Measurements from ENCODE around the gene CKS2. TPM values are rescaled to one million over a fixed set of nuclear protein-coding genes. Genes with fewer than 3 reads are reported as not detected.
"Not testable (repeated sequence)": the region's sequence is repeated elsewhere in the genome, so short reads cannot be mapped to it uniquely, and the experiment has no call there.

Gene CKS2
- polyA plus RNA-seq, 3 donors, result 95.2 to 105 (median 104) TPM

DNA sequence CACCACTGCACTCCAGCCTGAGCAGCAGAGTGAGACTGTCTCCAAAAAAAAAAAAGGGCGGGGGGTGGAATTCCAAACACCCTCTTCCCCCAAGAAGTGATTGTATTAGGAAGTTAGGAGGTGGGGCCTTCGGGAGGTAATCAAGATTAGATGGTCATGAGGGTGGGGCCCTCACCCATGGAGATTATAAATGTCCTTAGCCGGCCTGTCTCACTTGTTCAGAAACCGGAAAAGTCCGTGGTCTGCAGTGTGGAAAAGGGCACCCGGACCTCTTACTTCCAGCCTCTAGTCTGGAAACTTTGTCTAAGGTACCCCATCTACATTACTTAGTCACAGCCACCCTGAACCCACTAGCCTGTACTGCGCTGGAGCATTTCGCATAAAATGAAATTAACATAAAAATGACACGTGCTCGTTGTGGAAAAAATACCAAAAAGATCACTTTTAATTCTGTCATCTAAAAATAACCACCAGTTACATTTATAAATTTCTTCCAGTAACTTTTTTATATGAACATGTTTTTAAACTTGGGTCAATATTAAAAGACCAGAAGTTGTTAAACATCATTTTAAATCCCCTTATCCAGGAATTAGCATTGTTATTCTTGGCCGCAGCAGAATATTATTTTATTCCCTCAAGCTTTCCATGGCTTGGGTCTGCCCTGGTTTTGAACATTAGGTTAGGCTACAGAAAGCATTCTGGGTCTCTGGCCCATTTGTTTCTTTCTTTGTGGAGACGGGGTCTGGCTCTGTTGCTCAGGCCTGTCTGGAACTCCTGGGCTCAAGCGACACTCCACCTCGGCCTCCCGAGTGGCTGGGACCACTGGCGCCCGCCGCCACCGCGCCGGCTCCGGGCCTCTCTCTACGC, 1.2 kb upstream of the CKS2 start:
- DNase-seq (ENCODE audit: low read depth in 3 of 3, low spot score in 2 of 3), result no peak

- no peak for DNase-seq (ENCODE audit: low read depth in 3 of 3, low spot score in 2 of 3)
These were observed 589 bp downstream of the CKS2 start for GRCh38 chr9:89311346-89312221.

GRCh38 chr9:89312222-89312571, 1.2 kb downstream of the CKS2 start:
- no peak for DNase-seq (ENCODE audit: low read depth in 3 of 3, low spot score in 2 of 3)

- DNase-seq (ENCODE audit: low read depth in 3 of 3, low spot score in 2 of 3), result no peak
These were observed 2.8 kb downstream of the CKS2 start for GRCh38 chr9:89313842-89314241.

GRCh38 chr9:89314955-89315354, 4.0 kb downstream of the CKS2 start:
- DNase-seq (ENCODE audit: low read depth in 3 of 3, low spot score in 2 of 3), result no peak

DNA sequence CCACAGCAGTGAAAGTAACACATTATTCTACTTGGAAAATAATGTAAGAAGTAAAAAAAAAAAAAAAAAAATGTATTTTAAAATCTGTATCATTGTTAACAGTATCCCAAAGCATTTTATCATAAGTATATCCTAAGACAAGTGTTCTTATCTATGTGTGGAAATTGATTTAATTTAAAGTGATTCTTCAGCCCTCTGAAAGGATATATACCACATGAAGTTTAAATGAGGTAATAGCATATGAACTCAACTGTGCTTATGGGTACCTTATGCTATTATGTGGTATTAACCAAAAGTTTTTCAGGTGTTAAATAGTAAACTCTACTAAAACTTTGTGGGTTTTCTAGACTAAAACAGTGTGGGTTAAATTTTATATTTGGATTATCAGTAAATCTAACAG, 4.5 kb downstream of the CKS2 start:
- DNase-seq (ENCODE audit: low read depth in 3 of 3, low spot score in 2 of 3), result no peak

- DNase-seq (ENCODE audit: low read depth in 3 of 3, low spot score in 2 of 3), result no peak
These were observed 6.3 kb downstream of the CKS2 start for GRCh38 chr9:89317282-89317681.

DNA sequence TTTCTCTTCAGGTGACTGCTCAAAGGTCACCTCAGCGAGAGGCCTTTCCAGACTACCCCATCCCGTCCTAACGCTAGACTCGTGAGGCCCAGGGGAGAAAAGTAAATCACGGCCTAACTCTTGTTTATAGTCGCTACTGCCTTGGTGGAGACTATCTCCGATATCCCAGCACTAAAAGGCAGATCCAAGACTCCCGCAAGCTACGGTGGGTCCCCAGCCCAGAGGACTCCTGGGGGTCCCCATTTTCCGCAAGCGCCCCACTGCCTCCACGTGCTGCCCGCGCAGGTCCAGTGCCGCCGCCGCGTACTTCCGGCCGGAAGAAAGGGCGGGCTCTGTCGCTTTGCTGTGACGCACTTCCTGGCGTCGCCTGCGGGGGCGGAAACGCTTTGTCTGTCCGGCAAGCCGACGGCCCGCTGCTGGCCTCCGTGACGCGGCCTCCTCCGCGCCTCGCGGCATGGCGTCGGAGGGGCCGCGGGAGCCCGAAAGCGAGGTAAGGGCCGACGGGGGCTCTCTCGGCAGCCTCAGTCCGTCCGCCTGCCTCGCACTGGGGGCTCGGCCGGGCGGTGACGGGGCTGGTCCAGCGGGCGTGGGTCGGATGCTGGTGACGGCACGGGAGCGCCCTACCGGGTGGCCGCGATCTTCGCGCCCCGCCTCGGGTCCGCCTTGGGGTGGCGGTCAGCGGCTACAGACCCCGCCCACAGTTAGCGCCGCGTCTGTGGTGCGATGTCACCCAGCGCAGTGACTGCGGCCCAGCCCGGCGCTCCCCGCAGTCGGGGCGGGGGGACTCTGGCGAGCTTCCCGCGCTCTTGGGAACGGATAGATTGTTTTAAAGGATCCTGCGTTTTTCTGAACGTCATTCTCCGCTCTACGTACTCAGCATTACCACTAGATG, 7.4 kb downstream of the CKS2 start, which contains the start of gene SECISBP2:
Gene SECISBP2, plus strand, starts transcription at position 378 of the 892 bp plus-strand sequence. Its CDS starts 77 bp downstream, at position 455.
- DNase-seq (ENCODE audit: low read depth in 3 of 3, low spot score in 2 of 3), result peak; percentile 89 to 94 (median 90)

- no peak for DNase-seq (ENCODE audit: low read depth in 3 of 3, low spot score in 2 of 3)
These were observed 8.3 kb downstream of the CKS2 start for GRCh38 chr9:89319015-89319905.

- DNase-seq (ENCODE audit: low read depth in 3 of 3, low spot score in 2 of 3), result no peak
These were observed 12.4 kb downstream of the CKS2 start for GRCh38 chr9:89323390-89323789.

- no peak for DNase-seq (ENCODE audit: low read depth in 3 of 3, low spot score in 2 of 3)
These were observed 14.7 kb downstream of the CKS2 start for GRCh38 chr9:89325733-89326132.

DNA sequence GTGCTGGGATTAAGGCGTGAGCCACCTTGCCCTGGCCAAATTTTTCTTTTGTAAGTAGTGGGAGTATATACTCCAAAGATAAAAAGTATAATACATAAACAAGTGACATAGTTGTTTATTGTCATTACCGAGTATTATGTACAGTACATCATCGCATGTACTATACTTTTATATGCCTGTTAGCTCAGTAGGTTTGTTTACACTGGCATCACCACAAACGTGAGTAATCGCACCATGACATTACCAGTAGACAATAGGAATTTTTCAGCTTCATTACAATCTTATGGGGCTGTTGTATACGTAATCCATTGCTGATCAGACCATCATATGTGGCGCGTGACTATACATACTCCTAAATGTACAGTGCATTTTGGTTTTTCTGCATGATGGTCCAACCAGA, 17.1 kb downstream of the CKS2 start:
- no peak for DNase-seq (ENCODE audit: low read depth in 3 of 3, low spot score in 2 of 3)

GRCh38 chr9:89329917-89330316, 18.9 kb downstream of the CKS2 start:
- no peak for DNase-seq (ENCODE audit: low read depth in 3 of 3, low spot score in 2 of 3)

DNA sequence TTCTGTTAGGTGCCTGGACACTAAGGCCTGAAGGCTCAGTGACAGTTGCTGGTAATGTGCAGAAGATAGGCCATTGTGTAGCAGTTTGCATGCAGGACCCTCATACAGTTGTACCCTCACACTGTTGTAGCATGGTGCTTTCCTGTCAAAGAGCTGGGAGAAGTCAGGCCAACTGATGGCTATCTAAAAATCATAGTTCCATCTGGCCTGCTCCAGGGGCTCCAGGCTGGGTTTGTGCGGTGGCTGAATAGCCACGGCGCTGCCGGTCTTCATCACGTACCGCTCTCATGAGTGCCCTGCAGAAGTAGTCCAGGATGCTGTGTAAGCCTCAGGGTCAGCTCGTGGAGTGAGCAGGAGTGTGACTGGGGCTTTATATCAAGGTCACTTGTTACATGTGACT, 19.5 kb downstream of the CKS2 start:
- no peak for DNase-seq (ENCODE audit: low read depth in 3 of 3, low spot score in 2 of 3)

DNA sequence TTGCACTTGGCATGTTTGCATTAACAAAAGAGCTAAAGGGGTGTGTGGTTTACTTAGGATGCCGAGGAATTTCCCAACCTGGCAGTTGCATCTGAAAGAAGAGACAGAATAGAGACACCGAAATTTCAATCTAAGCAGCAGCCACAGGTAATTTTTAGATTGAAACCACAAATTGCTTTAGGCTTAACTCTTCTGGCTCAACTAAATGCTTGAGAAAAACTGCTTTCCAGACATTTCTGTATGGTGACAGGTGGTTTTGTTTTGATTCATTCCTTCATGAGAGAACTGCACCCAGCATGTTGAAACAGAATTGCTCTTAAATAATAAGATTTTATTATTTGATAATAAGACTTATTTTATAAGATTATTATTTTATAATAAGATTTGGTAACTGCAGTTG, 28.8 kb downstream of the CKS2 start:
- DNase-seq (ENCODE audit: low read depth in 3 of 3, low spot score in 2 of 3), result no peak

- DNase-seq (ENCODE audit: low read depth in 3 of 3, low spot score in 2 of 3), result no peak
These were observed 29.3 kb downstream of the CKS2 start for GRCh38 chr9:89340332-89340731.

- no peak for DNase-seq (ENCODE audit: low read depth in 3 of 3, low spot score in 2 of 3)
These were observed 31.2 kb downstream of the CKS2 start for GRCh38 chr9:89342213-89342612.

DNA sequence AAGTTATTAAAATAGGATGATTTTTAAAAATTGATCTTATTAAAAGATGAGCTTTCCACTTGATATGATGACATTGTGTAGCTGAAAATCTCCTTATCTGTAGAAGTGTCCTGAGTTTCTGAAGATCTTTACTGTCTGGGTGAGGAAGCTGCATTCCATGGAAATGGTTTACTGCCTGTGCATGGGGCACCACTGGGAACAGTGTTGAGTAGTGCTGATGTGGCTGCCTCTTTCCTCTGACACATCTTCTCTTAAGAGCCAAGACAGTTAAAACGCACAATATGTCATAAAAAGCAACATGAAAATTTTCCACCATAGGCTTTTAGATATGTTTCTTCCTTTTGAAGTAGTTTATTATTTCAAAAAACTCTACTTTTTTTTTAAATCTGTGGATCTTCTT, 32.0 kb downstream of the CKS2 start:
- no peak for DNase-seq (ENCODE audit: low read depth in 3 of 3, low spot score in 2 of 3)

DNA sequence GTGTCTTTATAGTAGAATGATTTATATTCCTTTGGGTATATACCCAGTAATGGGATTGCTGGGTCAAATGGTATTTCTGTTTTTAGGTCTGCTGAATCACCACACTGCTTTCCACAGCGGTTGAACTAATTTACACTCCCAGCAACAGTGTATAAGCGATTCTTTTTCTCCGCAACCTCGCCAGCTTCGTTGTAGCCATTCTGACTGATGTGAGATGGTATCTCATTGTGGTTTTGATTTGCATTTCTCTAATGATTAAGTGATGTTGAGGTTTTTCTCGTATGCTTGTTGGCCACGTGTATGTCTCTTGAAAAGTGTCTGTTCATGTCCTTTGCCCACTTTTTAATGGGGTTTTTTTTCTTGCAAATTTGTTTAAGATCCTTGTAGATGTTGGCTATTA, 32.8 kb downstream of the CKS2 start:
- not testable (repeated sequence) for DNase-seq (ENCODE audit: low read depth in 3 of 3, low spot score in 2 of 3)

DNA sequence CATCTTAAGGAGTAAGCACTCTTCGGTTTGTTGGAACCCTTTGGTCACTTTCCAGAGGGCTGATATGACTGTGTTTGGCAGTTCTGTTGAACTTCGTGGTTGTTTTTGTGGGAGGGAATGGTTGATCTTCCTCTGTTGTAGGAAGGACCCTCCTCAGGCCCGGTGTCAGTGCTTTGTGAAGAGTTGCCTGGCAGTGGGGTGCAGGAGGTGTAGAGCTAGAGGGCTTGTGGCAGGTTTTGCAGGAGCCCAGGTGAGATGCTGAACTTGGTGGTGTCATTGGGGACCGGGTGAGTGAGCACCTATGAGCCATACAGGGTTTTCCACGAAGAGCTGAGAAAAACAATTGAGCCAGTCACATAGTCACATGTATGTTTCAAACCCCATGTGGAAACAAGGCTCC, 34.5 kb downstream of the CKS2 start:
- DNase-seq (ENCODE audit: low read depth in 3 of 3, low spot score in 2 of 3), result no peak

All from right renal cortex interstitium (tissue), 3 donors.